Measurements from ENCODE around the gene TTC31.

DNA sequence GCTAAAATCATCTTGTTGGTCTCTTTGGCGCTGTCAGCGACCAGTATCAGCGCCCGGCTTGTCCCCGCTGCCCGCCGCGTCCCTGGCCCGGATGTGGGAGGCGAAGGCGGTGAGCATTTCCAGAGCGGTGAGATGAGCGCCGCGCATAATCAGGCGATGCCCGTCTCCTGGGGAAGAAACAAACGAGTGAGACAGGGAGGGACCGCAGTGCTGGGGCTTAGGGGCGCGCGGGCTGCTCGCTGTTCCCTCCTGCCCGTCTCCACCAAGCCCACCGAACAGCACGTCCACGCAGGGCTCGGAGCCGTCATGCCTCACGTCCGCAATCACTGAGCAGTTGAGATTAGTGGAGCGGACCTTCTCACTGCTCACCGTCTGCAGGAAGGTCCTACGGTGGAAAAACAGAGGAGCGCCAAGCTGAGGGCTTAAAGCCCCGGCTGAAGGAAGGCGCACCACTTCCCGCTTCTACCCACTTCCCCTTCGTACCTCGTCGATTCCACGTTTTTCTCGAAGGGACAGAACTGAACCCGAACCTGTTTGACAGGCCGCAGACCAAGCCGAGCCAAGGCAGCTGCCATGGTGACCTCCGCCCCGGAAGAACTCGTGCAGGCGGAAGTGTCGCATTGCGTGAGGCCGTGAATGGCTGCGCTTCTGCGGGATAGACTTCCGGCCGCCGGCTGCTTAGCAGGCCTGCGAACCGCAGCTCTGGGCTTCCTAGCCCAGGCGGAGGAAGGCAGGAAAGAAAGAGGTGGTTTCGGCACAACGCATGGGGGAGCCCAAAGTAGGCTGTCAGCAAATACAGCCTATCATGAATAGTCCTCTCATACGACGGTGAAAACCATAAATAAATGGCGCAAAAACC, 10.6 kb upstream of the TTC31 start, which contains the start of gene MRPL53:
- TF ChIP-seq POLR2A (IDR thresholded peaks at IDR 0.05): peak in 3 of 4 donors; percentile 50 to 93 (median 68)
- TF ChIP-seq, protein P1, sequence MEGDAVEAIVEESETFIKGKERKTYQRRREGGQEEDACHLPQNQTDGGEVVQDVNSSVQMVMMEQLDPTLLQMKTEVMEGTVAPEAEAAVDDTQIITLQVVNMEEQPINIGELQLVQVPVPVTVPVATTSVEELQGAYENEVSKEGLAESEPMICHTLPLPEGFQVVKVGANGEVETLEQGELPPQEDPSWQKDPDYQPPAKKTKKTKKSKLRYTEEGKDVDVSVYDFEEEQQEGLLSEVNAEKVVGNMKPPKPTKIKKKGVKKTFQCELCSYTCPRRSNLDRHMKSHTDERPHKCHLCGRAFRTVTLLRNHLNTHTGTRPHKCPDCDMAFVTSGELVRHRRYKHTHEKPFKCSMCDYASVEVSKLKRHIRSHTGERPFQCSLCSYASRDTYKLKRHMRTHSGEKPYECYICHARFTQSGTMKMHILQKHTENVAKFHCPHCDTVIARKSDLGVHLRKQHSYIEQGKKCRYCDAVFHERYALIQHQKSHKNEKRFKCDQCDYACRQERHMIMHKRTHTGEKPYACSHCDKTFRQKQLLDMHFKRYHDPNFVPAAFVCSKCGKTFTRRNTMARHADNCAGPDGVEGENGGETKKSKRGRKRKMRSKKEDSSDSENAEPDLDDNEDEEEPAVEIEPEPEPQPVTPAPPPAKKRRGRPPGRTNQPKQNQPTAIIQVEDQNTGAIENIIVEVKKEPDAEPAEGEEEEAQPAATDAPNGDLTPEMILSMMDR (IDR thresholded peaks at IDR 0.05): peak in 1 of 6 experiments; percentile 7
